Superior temporal gyrus (tissue), 1 donor: ENCODE data around the gene LRCH1.
"Not testable (repeated sequence)": the region's sequence is repeated elsewhere in the genome, so short reads cannot be mapped to it uniquely, and the experiment has no call there.

Source experiments
- DNase-seq: peaks from one replicate; pipeline ENCODE4 v3.0.0-alpha.2; 2016; ENCODE audit errors: extremely low spot score

The LRCH1 gene

GRCh38 chr13:46753137-46753536, 200.2 kb downstream of the LRCH1 start:
- DNase-seq = no peak

- DNase-seq = no peak
Measured at GRCh38 chr13:46753917-46754316, 200.9 kb downstream of the LRCH1 start.

GRCh38 chr13:46754812-46755211, 201.8 kb downstream of the LRCH1 start:
- no peak for DNase-seq

GRCh38 chr13:46755508-46755907, 202.5 kb downstream of the LRCH1 start:
- not testable (repeated sequence) for DNase-seq

- no peak for DNase-seq
Measured at GRCh38 chr13:46756977-46757376, 204.0 kb downstream of the LRCH1 start.

GRCh38 chr13:46757640-46758039, 204.7 kb downstream of the LRCH1 start:
- DNase-seq = no peak

GRCh38 chr13:46759846-46760245, 206.9 kb downstream of the LRCH1 start:
- DNase-seq = no peak

GRCh38 chr13:46761174-46761573, 208.2 kb downstream of the LRCH1 start:
- no peak for DNase-seq

GRCh38 chr13:46761866-46762265, 208.9 kb downstream of the LRCH1 start:
- no peak for DNase-seq

GRCh38 chr13:46769925-46770324, 217.0 kb downstream of the LRCH1 start:
- DNase-seq = not testable (repeated sequence)

GRCh38 chr13:46771693-46772092, 218.7 kb downstream of the LRCH1 start:
- no peak for DNase-seq

GRCh38 chr13:46773541-46773940, 220.6 kb downstream of the LRCH1 start:
- no peak for DNase-seq

- no peak for DNase-seq
Measured at GRCh38 chr13:46775385-46776107, 222.6 kb downstream of the LRCH1 start.

GRCh38 chr13:46778095-46778494, 225.1 kb downstream of the LRCH1 start:
- no peak for DNase-seq

GRCh38 chr13:46778890-46779289, 225.9 kb downstream of the LRCH1 start:
- no peak for DNase-seq

- no peak for DNase-seq
Measured at GRCh38 chr13:46782066-46782465, 229.1 kb downstream of the LRCH1 start.

GRCh38 chr13:46782691-46783090, 229.7 kb downstream of the LRCH1 start:
- no peak for DNase-seq

- DNase-seq = no peak
Measured at GRCh38 chr13:46783504-46783903, 230.5 kb downstream of the LRCH1 start.

- DNase-seq = no peak
Measured at GRCh38 chr13:46795321-46795720, 242.4 kb downstream of the LRCH1 start.

GRCh38 chr13:46796129-46796514, 243.2 kb downstream of the LRCH1 start:
- DNase-seq = no peak

GRCh38 chr13:46796515-46797474, 243.8 kb downstream of the LRCH1 start, which contains the start of gene ESD:
Gene ESD, minus strand, starts transcription at chr13:46797161. Its CDS starts 5,748 bp downstream, at chr13:46791413.
- peak; percentile 82 for DNase-seq

- no peak for DNase-seq
Measured at GRCh38 chr13:46797501-46798237, 244.7 kb downstream of the LRCH1 start.
